SU-DHL-6 (cell line): ENCODE results near the gene FXYD4.

Experiments
- CTCF ChIP-seq: fragments of 200-600 bp; sonication (generic); IDR thresholded peaks from one replicate; pipeline ENCODE4 v1.5.1; 2017; ENCODE audit warnings: antibody characterized with exemption, mild to moderate bottlenecking, low read length, moderate library complexity; ENCODE audit not compliant: insufficient read depth, poor library complexity, severe bottlenecking
- EZH2phosphoT487 ChIP-seq: fragments of 200-600 bp; sonication (generic), shearing (Covaris generic); conservative IDR thresholded peaks from 2 replicates; pipeline ENCODE4 v1.6.1; 2018; ENCODE audit warnings: mild to moderate bottlenecking, antibody characterized with exemption, low read length, moderate library complexity, mixed read lengths

- no peak for TF ChIP-seq CTCF
- no peak for TF ChIP-seq EZH2phosphoT487
Observed at GRCh38 chr10:43354879-43355380, 16.5 kb upstream of the FXYD4 start.
